Renal pelvis (tissue), 4 donors: ENCODE data around the gene CARS1. TPM values are rescaled to one million over a fixed set of nuclear protein-coding genes. Genes with fewer than 3 reads are reported as not detected.

Experiments
- DNase-seq: peaks from one replicate; pipeline ENCODE4 v3.0.0-alpha.2; 2013
- polyA plus RNA-seq, 3 donors: library from polyadenylated mRNA; unstranded; fragments of 120-200 nt; gene quantifications; one replicate each; pipeline ENCODE4 v1.2.1, GENCODE V29; 2013; ENCODE audit not compliant: insufficient read length in 3 of 3

Gene CARS1
- polyA plus RNA-seq, 3 donors: 25.6 to 28.1 (median 26.5) TPM

DNA sequence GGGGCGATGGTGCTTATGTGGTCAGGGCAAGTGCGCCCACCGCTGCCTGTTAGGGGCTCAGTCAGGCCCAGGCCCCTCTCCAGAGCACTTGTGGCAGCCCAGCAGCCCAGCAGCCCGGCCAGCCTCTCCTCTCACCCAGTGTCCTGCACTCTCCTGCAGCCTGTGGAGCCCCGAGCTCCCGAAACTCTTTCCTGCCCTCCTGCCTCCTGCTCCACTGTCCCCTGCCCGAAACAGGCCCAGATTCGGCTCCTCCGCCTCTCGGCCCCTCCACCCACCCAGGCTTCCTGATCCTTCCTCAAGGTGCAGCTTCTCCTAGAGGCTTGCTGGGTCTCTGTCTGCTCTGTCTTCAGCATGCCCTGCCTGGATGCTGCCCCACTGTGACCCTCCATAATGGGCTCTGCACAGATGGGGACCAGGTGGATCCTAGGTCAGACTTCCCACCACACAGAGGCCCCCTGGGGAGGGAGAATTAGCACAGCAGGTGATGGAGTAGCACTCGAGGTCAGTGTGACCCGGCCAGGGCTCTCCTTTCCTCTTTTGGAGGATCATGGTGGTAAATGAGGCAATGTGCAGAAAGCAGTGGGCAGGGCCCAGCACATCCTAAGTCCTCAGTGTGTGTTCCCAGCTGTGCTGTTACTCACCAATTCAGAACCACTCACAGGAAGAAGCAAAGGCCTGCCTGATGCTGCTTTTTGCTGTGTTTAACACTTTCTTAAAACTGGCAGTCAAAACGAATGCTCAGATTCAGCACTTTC is 46.5 kb downstream of the CARS1 start:
- DNase-seq: no peak

DNA sequence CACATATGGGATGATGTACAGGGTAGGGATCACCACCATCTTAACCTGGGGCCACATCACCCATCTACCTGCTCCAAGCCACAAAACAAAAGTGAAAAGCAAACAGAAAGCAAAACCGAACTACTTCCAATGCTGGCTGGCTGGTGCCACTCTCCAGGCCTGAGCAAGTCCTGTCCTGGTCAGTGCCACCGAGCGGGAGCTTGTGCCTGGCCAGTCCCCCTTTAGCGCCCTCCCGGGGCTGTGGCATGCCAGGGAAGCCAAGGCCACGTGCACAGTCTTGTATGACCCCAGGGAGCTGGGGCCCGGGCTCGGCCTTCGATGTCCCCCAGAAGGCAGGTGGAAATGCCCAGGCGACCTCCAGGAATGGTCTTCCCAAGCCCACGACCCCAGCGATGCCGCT is 47.2 kb downstream of the CARS1 start:
- DNase-seq: no peak

DNA sequence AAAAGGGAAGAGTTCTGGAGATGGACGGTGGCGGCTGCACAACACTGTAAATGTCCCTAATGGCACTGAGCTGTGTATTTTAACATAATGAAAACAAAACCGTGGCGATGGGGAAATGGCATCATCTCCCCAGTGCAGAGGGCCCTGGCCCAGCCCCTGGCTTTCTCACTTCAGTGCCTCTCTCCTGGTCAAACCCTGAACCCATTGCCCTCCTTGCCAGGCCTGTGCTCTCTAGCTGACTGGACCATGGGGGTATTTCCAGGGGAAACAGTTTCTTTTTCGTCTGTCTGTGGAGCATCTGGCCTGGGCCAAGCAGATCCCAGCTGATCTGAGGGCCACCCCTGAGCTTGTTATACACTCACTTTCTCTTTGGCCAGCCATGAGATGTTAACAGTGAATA is 47.7 kb downstream of the CARS1 start:
- no peak for DNase-seq

DNA sequence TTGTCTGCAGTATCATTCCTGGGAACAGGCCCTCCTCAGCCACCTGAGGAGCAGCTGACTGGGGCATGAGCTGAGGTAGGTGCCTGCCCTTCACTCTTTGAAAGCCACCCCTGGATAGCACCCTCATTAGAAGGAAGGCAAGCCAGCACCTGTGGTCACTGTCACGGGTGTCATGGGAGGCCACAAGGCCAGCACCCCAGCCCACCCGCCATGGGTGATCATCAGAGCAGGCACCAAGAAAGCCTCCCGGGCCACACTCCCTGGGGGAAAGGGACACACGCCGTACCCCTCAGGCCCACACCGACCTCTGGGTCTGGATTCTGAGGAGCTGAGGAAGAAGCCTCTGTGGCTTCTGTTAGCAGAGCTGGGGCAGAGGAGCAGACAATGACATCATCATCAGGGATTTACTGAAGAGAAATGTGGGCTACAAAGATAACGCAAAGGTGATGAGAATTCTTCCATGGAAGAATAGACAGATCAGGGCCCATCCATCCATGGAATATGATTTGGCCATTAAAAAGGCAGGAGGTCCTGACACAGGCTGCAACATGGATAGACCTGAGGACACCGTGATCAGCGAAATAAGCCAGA is 48.4 kb downstream of the CARS1 start:
- DNase-seq: no peak

DNA sequence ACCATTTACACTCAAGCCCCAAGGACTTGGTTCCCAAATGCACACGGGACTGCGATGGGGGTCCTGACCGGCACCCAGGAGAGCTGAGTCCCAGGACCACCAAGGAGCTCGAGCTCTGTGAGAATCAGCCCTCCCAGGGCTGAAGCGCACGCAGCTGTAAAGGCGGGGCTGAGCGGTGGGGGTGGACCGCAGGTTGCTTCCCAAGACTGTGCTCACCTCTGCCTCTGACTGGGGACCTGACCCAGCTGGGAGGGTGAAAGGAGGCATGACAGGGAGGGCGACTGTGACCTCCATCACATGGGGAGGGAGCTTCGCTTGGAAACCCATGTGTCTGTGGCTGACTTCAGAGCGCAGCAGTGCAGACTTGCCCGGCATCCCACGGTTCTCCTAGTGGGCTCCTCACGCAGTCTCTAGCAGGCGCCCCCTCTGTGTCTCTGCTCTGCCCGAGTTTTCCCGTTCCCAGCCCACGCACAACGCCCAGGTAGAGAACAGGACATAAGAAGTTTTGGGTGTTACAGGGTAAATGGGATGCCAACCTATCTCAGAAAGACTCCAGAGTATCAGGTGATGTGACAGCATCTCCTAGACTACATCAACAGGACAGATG is 49.7 kb downstream of the CARS1 start:
- DNase-seq: no peak

DNA sequence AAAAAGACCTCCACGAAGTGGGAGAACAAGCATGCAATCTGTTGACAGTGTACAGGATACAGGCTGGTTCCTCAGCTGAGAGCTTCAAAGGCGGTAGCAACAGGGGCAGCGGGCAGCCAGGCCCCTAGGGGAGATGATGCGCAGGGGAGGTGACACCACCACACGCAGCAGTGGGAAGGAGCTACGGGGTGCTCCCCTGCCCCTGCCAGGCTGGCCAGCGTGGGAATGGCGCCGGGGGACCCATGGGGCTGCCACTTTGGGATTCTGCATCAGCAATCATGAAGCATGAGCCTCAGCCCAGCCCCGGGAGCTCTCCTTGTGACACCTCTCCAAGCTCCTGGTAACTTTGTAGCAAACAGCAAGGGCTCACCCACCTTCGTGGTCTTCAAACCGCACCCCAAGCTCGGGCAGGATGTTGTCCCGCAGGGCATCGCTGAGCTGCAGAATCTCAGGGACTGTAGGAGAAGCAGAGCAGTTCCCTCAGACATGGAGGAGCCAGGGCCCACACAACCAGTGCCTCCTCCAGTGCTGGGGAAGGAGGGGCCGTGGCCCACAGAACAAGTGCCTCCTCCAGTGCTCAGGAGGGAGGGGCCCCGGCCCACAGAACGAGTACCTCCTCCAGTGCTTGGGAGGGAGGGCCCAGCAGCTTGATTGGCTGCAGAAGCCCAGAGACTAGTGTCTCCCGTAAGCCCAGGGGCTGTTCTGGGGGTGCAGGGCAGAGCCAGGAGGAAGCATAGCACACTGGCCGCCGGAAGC is 50.5 kb downstream of the CARS1 start:
- no peak for DNase-seq

DNA sequence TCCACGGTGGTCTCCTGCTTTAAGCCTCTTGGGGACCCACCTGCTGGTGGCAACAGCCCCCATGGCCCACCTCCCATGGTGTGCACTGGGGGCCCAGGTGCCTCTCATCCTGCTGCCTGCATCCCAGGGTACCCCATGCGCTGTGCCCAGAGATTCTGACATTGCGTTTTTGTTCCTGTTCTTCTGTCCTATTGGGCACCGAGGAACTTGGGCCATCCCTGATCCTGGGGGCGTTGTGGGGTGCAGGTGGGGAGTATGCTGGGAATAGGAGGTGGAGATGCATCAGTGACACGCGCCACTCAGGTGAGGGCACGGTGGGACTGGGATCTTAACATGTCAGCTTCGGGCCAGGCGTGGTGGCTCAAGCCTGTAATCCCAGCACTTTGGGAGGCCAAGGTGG is 52.7 kb downstream of the CARS1 start:
- no peak for DNase-seq

DNA sequence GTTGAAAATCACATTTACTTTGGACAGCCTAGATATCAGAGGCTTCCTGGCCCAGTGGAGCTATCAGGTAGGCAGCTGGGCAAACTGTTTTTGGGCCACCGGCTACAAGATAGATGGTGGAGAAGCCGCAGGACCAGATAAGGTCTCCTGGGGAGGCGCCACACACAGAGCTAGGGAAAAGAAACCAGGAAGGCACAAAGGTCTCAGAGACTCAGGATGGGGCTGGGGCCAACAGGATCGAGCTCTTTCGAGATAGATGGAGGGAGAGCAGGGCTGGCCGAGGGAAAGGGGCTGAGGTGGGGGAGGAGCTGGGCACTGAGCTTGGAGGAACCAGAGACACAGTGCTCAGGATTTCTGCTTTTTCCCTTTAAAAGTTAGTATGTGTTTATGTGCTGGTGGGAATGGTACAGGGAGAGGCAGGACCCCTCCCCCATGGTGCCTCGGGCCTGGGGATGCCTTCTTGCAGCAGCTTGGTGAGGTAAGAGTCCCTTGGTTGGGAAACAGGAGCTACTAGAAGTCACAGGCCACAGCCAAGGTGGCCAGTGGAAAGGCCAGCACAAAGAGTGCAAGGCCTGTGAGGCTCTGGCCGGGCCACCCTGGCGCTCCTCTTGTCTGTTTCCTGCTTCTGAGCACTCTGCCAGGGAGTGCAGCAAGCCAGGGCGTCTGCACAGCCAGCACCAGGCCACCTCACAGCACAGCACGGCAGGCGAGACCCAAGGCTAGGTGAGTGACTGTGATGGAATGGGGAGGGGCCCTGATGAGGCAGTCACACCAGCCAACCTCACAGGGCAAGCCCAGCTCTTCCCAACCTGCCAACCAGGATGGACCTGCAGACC is 53.6 kb downstream of the CARS1 start:
- no peak for DNase-seq

DNA sequence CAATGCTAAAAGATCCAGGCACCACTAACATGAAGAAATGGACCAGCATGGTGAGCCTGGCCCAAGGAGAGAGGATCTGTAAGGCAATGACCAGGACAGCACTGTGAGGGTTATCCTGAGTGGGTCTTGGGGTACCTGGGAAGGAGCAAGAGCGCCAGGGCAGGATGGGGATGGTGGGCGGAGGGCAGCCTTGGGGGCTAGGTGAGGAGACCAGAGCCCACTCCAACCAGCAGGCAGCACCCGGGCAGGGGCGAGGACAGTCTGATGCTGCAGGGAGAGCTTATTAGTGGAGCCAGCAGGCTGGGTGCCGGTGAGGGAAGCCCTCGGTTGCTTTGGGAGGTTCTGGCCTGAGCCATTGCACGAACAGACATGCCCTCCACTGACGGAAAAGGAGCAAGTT is 54.4 kb downstream of the CARS1 start:
- DNase-seq: no peak

DNA sequence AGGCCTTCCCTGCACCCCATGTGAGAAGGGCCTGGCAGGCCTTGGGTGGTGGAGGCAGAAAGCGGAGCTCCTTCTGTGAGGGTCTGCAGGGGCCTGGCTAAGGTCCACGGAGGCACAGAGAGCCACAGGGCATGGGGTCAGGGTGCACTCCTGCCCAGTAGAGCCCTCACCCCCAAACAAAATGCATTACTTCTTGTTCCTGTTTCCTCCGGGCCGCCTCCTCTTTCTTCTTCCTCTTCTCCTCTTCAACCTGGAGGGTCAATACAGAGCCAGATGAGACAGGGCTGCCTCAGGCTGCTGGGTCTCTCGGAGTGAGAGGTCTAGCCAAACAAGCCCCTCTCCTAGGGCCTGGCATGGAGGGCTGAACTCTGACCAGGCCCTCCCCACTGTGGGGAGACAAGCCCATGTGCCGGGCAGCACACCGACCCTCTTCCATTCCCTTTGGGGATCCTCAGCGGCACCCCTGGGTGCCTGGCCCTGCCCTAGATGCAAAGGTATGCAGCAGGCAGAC is 54.8 kb downstream of the CARS1 start:
- no peak for DNase-seq

DNA sequence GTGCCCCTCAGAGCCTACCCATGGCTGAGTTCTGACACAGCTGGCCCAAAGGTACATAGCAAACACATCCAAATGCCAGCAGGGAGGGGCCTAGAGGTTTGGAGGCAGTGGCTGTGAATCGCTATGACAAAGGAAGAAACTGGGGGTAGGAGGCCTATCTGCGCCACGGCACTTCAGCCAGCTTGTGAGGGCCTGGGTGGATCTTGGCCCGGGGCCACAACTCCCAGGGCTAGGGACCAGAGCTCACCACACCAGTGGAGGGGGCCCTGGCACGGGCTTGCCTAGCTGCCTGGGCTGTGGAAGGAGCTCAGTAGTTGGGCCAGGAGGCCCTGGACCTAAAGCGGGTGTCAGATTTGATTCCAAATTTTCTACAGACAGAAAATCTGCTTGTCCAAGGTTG is 55.7 kb downstream of the CARS1 start:
- DNase-seq: no peak

DNA sequence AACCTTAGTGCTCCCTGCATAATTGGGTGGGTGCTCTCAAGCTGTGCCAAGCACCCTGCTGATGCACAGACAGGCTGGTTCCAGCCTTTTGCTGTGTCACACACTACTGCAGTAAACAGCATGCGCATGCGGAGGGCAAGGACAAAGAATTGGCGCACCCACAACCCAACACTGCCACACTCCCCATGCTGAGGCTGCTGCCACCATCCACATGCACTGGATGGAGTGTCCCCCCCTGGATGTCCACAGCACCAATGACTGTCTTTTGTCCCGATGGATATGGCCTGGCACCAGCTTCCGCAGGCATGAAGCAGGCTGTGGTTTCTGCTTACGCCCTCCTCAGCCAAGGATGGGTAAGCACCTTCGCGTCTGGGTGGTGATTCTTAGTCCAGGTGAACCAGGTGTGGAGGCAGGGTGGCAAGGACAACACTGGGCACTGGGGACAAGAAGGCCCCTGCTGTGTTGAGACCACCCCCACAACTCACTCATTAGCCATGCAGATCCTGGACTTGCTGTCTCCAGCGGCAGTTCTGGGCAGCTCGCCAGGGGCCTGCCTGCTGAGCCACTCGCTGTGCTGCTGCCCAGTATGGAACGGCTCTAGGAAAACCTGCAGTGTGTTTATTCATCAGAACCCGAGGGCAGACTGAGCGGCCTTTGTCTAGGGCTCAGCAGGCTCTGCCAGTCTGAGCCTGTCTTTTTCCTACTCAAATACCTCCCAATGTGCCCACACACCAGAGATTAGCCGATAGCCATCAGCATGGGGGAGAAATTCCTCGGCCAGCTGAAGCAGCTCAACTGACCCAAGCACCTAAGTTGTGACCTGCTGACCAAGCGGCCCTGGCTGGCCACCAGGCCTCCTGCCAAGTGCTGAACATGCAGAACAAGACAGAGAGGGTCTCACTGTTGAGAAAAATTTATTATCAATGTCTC is 56.9 kb downstream of the CARS1 start:
- peak; percentile 27 for DNase-seq

DNA sequence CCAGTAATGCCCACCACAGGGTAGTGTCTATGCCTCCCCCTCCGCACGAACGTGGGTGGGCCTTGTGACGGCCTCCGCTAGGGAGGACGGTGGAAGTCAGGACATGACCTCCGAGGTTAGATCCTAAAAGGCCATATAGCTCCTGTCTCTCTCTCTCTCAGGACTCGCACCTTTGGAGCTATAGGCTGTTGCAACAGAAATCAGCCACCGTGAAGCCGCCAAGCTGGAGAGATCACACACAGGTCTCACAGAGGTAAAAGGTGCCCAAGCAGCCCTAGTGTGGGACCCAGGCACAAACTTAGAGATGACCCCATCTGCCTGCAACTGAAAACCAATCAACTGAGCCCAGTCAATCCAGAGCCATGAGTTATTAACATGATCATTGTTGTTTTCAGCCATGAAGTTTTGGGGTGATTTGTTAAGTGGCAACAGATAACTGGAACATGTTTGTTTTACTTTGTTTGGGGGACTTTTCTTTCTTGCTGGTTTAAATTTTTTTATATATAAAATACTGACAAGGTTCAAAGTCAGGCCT is 57.7 kb downstream of the CARS1 start:
- DNase-seq: no peak

DNA sequence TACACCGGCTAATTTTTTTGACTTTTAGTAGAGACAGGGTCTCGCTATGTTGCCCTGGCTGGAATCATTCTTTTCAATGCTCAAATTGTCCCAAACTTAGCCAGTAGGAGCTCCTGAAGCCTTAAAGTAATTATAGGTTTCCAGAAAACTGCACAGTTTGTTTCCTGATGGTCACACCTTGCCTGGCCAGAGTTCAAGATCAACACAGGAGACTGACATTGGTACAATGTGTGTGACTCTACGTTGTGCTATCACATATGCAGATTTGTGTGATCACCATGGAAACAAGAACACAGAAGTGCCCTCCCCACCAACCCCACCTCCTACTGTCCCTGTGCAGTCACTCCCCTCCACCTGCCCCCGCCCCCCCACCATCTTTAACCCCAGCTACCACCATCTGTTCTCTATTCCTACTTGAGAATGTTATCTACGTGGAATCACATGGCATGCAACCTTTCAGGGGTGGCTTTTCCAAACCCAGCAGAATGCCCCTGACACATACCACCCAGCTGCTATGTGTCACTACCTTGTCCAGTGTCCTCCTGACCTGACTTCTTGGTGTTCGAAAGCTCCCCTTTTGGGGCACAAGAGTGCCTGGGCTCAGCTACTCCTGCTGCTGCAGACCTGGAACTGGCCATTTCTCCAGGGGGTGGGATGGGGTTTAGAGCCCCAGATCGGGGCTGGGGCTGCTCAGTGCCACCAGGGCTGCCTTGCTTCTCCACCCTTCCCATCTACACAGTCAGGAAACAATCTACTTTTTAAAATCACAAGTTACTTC is 59.0 kb downstream of the CARS1 start:
- no peak for DNase-seq

DNA sequence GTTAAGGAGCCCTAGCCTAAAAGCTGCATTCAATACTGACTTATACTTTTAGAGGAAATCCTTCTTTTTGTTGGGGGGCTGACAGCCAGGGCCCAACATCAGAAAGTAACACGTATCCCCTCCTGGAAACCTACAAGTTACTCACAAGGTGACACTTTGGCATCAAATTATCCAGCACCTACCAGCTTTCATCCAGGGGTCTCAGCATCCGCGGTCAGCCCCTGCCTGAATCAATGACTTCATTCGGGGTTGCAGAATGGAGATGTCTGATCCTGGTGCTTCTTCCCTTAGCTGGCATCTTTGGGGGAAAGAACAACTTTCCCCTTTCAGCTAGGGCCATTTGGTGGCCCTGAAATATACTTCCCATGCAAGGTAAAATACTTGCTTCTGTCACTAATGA is 59.8 kb downstream of the CARS1 start:
- DNase-seq: no peak

DNA sequence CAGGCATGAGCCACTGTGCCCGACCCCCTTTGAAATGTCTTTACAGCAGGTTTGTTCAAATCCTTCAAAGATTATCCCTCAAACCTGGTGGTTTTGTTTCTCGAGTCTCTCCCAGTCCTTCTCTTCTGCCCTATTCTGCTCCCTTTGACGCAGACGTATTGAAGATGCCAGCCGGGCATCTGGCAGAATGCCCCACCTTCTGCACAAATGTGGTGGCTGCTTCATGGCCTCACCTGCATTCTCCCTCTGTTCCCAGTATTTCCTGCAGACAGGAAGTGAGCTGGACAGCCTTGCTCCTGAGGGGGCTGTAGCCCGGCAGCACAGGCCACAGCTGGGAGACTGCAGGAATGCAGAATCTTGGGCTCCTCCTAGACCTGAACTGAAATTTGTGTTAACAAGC is 60.2 kb downstream of the CARS1 start:
- no peak for DNase-seq

DNA sequence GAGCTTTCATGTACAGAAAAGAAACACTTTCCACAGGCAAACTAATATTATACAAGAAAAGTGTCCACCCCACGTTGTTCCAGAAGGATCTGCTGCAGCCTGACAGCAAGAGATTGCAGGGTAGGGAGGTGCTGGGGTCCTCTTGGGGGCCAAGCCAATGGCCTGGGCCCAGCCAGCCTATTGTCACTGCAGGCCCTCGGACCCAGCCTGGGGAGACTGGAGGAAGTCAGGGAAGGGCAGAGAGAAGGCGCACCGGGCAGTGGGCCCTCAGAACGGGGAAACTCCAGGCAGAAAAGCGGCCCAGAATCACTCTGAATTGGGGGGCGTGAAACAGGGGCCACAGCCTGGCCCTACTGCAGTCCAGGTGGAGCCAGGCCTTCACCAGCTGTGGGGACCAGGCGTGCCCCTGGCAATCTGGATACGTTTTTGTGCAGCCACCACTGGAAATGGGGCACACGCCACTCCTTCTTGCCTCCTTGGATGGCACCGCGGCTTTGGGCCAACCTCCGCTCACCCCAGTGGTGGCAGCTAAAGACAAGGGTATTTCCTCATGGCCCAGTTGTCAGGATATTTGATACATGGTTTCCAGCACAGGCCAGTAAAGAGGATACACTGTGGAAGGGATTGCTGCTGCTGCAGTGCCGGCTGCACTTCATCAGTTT is 61.2 kb downstream of the CARS1 start:
- DNase-seq: no peak

DNA sequence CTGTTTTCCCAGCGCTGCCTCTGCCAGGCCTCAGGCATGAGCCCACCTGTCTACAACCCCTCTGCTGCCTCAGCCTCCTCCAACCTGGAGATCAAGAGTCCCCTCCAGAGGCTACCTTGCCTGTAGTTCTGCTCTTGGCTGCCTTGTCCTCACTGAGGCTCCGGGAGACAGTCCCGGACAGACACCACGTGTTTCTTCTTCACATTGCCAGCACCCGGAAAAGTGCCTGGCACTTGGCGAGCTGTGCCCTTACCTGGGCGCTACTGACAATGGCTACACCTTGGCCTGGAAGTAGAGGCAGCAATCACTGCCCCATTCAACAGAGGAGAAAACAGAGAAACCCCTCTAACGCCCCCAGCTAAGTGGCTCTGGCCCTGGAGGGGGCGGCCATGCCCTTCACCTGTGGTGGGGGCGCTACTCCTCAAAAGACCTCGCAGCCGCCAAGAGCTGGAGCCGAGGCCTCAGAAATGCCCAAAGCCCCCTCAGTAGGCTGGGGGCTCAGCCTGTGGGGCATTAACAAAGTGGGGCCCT is 62.1 kb downstream of the CARS1 start:
- no peak for DNase-seq

DNA sequence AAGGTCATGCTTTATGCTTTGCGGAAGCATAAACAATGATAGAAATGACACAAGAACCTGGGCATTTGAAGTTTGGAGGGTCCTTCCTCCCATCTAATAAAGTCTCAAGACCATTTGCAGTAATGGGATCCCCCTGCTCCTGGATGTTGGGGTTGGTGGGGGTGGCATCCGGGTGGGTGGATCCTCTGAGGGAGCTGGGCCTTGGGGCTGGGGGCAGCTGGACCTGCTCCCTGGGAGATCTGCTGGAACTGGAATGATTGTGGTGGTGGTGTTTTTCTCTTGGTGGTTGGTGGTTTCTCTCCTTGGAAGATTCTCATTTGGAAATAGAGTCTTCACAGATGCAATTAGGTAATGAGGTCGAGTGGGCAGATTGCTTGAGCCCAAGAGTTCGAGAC is 62.9 kb downstream of the CARS1 start:
- DNase-seq: no peak
